OCI-LY1 (cell line): ENCODE data around the gene TRABD2A.

Source experiments
- H2AFZ ChIP-seq: fragments of 200-600 bp; sonication (generic), shearing (Covaris generic); 2 replicates; pipeline ENCODE4 v1.6.0; 2014; ENCODE audit warnings: antibody characterized with exemption, mild to moderate bottlenecking, low read length
- H3F3A ChIP-seq: fragments of 200-600 bp; sonication (generic), shearing (Covaris generic); 2 replicates; pipeline ENCODE4 v1.6.0; 2014; ENCODE audit warnings: mild to moderate bottlenecking, antibody characterized with exemption, low read length, moderate library complexity; ENCODE audit not compliant: insufficient read depth
- H3K27ac ChIP-seq: fragments of 200-600 bp; sonication (generic); 2 replicates; pipeline ENCODE4 v1.5.1; 2014; ENCODE audit warnings: low read length, mixed run types, mild to moderate bottlenecking, low read depth; ENCODE audit not compliant: poor library complexity, severe bottlenecking
- H3K27me3 ChIP-seq: fragments of 200-600 bp; sonication (generic); 2 replicates; pipeline ENCODE4 v1.6.0; 2014; ENCODE audit warnings: antibody characterized with exemption, mild to moderate bottlenecking, low read length, moderate library complexity; ENCODE audit not compliant: insufficient read depth
- H3K36me3 ChIP-seq: fragments of 200-600 bp; sonication (generic); 2 replicates; pipeline ENCODE4 v1.6.1; 2014; ENCODE audit warnings: mild to moderate bottlenecking, antibody characterized with exemption, low read length, moderate library complexity, mixed read lengths; ENCODE audit not compliant: insufficient read depth
- H3K4me1 ChIP-seq: fragments of 200-600 bp; sonication (generic); 2 replicates; pipeline ENCODE4 v1.5.1; 2014; ENCODE audit warnings: mild to moderate bottlenecking, low read length, moderate library complexity; ENCODE audit not compliant: insufficient read depth, severe bottlenecking
- H3K4me2 ChIP-seq: fragments of 200-600 bp; sonication (generic), shearing (Covaris generic); 2 replicates; pipeline ENCODE4 v1.6.1; 2014; ENCODE audit warnings: low read length
- H3K4me3 ChIP-seq: fragments of 200-600 bp; sonication (generic); 2 replicates; pipeline ENCODE4 v1.5.1; 2014; ENCODE audit warnings: low read length, low read depth, mild to moderate bottlenecking, mixed read lengths; ENCODE audit not compliant: poor library complexity, severe bottlenecking
- H3K79me2 ChIP-seq: fragments of 200-600 bp; shearing (Covaris generic); 2 replicates; pipeline ENCODE4 v1.6.1; 2016; ENCODE audit warnings: mixed run types, low read length, mixed read lengths; ENCODE audit not compliant: insufficient read depth
- H3K9ac ChIP-seq: fragments of 200-600 bp; sonication (generic), shearing (Covaris generic); 2 replicates; pipeline ENCODE4 v1.6.1; 2014; ENCODE audit warnings: mild to moderate bottlenecking, low read length, mixed read lengths
- H3K9me2 ChIP-seq: fragments of 200-600 bp; sonication (generic), shearing (Covaris generic); 2 replicates; pipeline ENCODE4 v1.6.1; 2014; ENCODE audit warnings: low read depth, mild to moderate bottlenecking, low read length, mixed read lengths
- H3K9me3 ChIP-seq: fragments of 200-600 bp; shearing (Covaris generic); 2 replicates; pipeline ENCODE4 v1.6.1; 2014; ENCODE audit warnings: low read length, mixed read lengths
- H4K20me1 ChIP-seq: fragments of 200-600 bp; sonication (generic), shearing (Covaris generic); 2 replicates; pipeline ENCODE4 v1.6.0; 2016; ENCODE audit warnings: mild to moderate bottlenecking, low read length; ENCODE audit not compliant: insufficient read depth
- EZH2 ChIP-seq: fragments of 200-600 bp; sonication (generic), shearing (Covaris generic); IDR thresholded peaks from 2 replicates; pipeline ENCODE4 v1.8.0; 2017; ENCODE audit warnings: borderline replicate concordance, mixed run types, mild to moderate bottlenecking, antibody characterized with exemption, low read length, moderate library complexity, mixed read lengths
- TF ChIP-seq, protein P1 (sequence below): fragments of 200-600 bp; sonication (generic), shearing (Covaris generic); IDR thresholded peaks from 2 replicates; pipeline ENCODE4 v1.5.1; 2017; ENCODE audit warnings: mild to moderate bottlenecking, antibody characterized with exemption, low read length, moderate library complexity, mixed read lengths

The TRABD2A gene

DNA sequence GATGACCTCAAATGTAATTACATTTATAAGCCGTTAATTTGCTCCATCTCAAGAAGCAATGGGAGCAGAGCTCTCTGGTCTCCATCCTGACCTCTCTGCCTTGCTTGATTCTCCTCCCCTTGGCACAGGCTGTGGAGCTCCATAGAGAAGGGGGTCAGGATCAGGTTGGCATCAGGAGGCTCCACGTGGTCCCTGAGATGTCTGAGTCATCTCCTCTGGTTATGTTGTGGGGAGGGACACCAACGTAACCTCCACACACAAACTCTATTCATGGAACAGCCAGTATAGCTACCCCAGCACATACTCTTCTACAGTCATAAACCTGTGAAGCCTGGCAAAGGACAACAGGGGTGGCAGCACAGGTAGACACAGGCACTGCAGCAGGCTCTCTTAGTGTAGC, 29.0 kb downstream of the TRABD2A start:
- Histone ChIP-seq H2AFZ (no peak overlapping the region), H3K9me2 (no peaks in the 10 kb centered on the region), H3K4me3 (no peak overlapping the region), H3K9ac (no peak overlapping the region), H4K20me1 (no peaks in the 10 kb centered on the region), H3K4me1 (no peaks in the 10 kb centered on the region), H3K79me2 (no peaks in the 10 kb centered on the region), H3K4me2 (no peak overlapping the region), H3K36me3 (no peaks in the 10 kb centered on the region), H3K27me3 (no peaks in the 10 kb centered on the region; the same call in 1 of the 2 replicates), H3F3A (no peaks in the 10 kb centered on the region), H3K9me3 (0 out of 2 replicates have a peak, but pooled peaks cover 4% of the 10 kb centered on the region), H3K27ac (no peak overlapping the region)
- TF ChIP-seq, protein P1, sequence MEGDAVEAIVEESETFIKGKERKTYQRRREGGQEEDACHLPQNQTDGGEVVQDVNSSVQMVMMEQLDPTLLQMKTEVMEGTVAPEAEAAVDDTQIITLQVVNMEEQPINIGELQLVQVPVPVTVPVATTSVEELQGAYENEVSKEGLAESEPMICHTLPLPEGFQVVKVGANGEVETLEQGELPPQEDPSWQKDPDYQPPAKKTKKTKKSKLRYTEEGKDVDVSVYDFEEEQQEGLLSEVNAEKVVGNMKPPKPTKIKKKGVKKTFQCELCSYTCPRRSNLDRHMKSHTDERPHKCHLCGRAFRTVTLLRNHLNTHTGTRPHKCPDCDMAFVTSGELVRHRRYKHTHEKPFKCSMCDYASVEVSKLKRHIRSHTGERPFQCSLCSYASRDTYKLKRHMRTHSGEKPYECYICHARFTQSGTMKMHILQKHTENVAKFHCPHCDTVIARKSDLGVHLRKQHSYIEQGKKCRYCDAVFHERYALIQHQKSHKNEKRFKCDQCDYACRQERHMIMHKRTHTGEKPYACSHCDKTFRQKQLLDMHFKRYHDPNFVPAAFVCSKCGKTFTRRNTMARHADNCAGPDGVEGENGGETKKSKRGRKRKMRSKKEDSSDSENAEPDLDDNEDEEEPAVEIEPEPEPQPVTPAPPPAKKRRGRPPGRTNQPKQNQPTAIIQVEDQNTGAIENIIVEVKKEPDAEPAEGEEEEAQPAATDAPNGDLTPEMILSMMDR, result no peak
- TF ChIP-seq EZH2, result no peak

DNA sequence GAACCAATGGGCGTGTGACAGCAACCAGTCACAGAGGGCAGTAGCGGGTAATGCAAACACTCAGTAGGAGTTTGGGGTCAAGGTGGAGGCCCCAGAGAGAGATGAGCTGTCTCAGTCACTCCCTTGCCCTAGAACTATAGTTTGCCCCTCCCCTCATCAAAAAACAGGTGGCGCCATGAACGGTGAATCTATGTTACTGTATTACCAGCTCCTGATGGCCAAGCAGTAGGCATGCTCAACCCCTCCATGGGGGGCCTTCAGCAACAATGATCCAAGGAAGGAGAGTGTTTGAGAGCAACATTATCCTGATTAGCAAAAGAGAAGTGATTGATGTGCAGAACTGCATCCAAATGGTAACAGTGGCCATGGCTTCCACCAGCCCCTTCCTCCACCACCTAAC, 30.4 kb downstream of the TRABD2A start:
- 0 out of 2 replicates have a peak, but pooled peaks cover 4% of the 10 kb centered on the region for H3K9me3 ChIP-seq
- H4K20me1 ChIP-seq, result no peaks in the 10 kb centered on the region
- H3K27me3 ChIP-seq, result no peaks in the 10 kb centered on the region
- H2AFZ ChIP-seq, result no peak overlapping the region
- H3F3A ChIP-seq, result no peaks in the 10 kb centered on the region
- no peaks in the 10 kb centered on the region for H3K9me2 ChIP-seq
- no peak overlapping the region for H3K9ac ChIP-seq
- TF ChIP-seq, protein P1, result no peak
- H3K27ac ChIP-seq, result no peak overlapping the region
- no peaks in the 10 kb centered on the region for H3K36me3 ChIP-seq
- H3K4me2 ChIP-seq, result no peak overlapping the region
- H3K79me2 ChIP-seq, result no peaks in the 10 kb centered on the region
- no peaks in the 10 kb centered on the region for H3K4me1 ChIP-seq
- H3K4me3 ChIP-seq, result no peak overlapping the region

DNA sequence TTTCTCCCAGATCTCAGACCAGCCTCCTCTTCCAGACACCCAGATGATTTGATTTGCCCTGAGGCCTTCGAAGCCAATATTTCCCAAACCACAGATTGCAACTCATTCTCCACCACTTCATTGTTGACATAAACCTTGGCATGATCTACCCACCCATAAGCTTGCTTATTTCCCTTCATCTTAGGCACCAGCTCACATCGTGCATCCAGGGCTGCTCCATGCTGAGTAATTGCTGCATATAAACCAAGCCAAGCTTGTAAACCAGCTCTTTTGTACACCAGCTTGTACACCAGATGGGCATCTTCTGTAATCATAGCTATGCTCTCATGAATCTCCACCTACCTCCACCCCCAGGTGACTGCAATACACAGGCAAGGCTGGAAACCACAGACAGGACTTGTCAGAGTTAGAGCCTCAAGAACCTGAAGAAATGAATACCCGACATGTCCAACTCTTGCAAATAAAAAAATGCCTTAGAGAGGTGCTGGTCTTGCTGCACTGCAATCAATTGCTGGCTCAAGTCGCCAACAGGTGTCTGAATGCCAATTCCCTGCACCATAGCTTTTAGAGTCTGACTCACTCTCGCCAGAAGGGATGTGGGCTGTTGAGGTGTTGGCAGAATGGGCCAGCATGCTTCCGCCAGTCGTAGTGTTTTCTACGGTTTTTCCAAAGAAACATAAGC, 31.5 kb downstream of the TRABD2A start:
- no peaks in the 10 kb centered on the region for H3K79me2 ChIP-seq
- no peaks in the 10 kb centered on the region for H3K9me2 ChIP-seq
- no peaks in the 10 kb centered on the region for H4K20me1 ChIP-seq
- H3K27me3 ChIP-seq, result no peaks in the 10 kb centered on the region
- H3K36me3 ChIP-seq, result no peaks in the 10 kb centered on the region
- no peak overlapping the region for H3K9ac ChIP-seq
- no peak for TF ChIP-seq EZH2
- TF ChIP-seq, protein P1, result no peak
- H3K4me3 ChIP-seq, result no peak overlapping the region
- H3K27ac ChIP-seq, result no peak overlapping the region
- H3K9me3 ChIP-seq, result 0 out of 2 replicates have a peak, but pooled peaks cover 4% of the 10 kb centered on the region
- H3K4me2 ChIP-seq, result no peak overlapping the region
- H3F3A ChIP-seq, result no peaks in the 10 kb centered on the region
- no peaks in the 10 kb centered on the region for H3K4me1 ChIP-seq
- no peak overlapping the region for H2AFZ ChIP-seq
